SK-MEL-5 (cell line): ENCODE measurements around the gene TINAGL1. TPM values are rescaled to one million over a fixed set of nuclear protein-coding genes. Genes with fewer than 3 reads are reported as not detected.
"Not testable (repeated sequence)": the region's sequence is repeated elsewhere in the genome, so short reads cannot be mapped to it uniquely, and the experiment has no call there.

Source experiments
- DNase-seq: peaks from one replicate; pipeline ENCODE4 v3.0.0-alpha.2; 2016; ENCODE audit warnings: low read depth, low spot score
- in situ Hi-C: cut with HindIII; loops from 2 replicates; pipeline ENCODE4 v1.10.0; 2016; ENCODE audit warnings: low sequenced_read_pairs, high pct_unique_total_duplicates, low pct_unique_long_range_greater_than_20kb
- total RNA-seq: library from RNA; depleted of rRNA; stranded (reverse); fragments of >200 nt; shearing (Covaris generic); gene quantifications from 2 replicates; pipeline ENCODE4 v1.2.3, GENCODE V29; 2014

The TINAGL1 gene
- total RNA-seq, 1 experiment from 2014 or later = not detected

- DNase-seq = no peak
- in situ Hi-C loops = no loop called here
Measured at GRCh38 chr1:31580513-31580870, 4.2 kb downstream of the TINAGL1 start.

- DNase-seq = no peak
- in situ Hi-C loops = no loop called here
Measured at GRCh38 chr1:31580891-31581603, 4.7 kb downstream of the TINAGL1 start.

GRCh38 chr1:31581821-31582810 is 5.8 kb downstream of the TINAGL1 start:
- DNase-seq = no peak
- in situ Hi-C loops = no loop called here

GRCh38 chr1:31583082-31583994 is 7.0 kb downstream of the TINAGL1 start:
- in situ Hi-C loops = no loop called here
- DNase-seq = no peak

- in situ Hi-C loops = no loop called here
- DNase-seq = peak; percentile 40
Measured at GRCh38 chr1:31583995-31584868, 7.9 kb downstream of the TINAGL1 start.

- in situ Hi-C loops = no loop called here
- DNase-seq = no peak
Measured at GRCh38 chr1:31584869-31585735, 8.8 kb downstream of the TINAGL1 start.

GRCh38 chr1:31585736-31586365 is 9.5 kb downstream of the TINAGL1 start:
- in situ Hi-C loops = no loop called here

GRCh38 chr1:31586376-31587327 is 10.3 kb downstream of the TINAGL1 start:
- in situ Hi-C loops = no loop called here

More at GRCh38 chr1:31585736-31586365, 9.5 kb downstream of the TINAGL1 start:
- no peak for DNase-seq

GRCh38 chr1:31587328-31587699 is 11.0 kb downstream of the TINAGL1 start:
- in situ Hi-C loops, DNase-seq: not testable (repeated sequence)

More at GRCh38 chr1:31586376-31587327, 10.3 kb downstream of the TINAGL1 start:
- no peak for DNase-seq

- DNase-seq = peak; percentile 61
- in situ Hi-C loops = no loop called here
Measured at GRCh38 chr1:31587720-31588423, 11.6 kb downstream of the TINAGL1 start.

GRCh38 chr1:31588751-31589515 is 12.6 kb downstream of the TINAGL1 start:
- DNase-seq = no peak

GRCh38 chr1:31591425-31592093 is 15.2 kb downstream of the TINAGL1 start:
- in situ Hi-C loops = no loop called here
- no peak for DNase-seq

More at GRCh38 chr1:31588751-31589515, 12.6 kb downstream of the TINAGL1 start:
- in situ Hi-C loops = no loop called here

- in situ Hi-C loops = no loop called here
- no peak for DNase-seq
Measured at GRCh38 chr1:31592132-31592531, 15.8 kb downstream of the TINAGL1 start.
